HL-60 (cell line): Measurements from ENCODE around the gene KCNQ1OT1.

ENCODE experiments used
- GABPA ChIP-seq: IDR thresholded peaks from 2 replicates; pipeline ENCODE4 v1.6.1; 2012; ENCODE audit warnings: low read depth
- POLR2AphosphoS5 ChIP-seq: IDR thresholded peaks from 2 replicates; pipeline ENCODE4 v1.6.1; 2012; ENCODE audit warnings: low read depth
- TF ChIP-seq, protein P1 (sequence below): IDR thresholded peaks from one replicate; pipeline ENCODE4 v1.5.1; 2011; ENCODE audit warnings: low read length, control low read depth, inconsistent platforms; ENCODE audit not compliant: insufficient read depth
- TF ChIP-seq, protein P2 (sequence below): IDR thresholded peaks from 2 replicates; pipeline ENCODE4 v1.6.1; 2012; ENCODE audit warnings: low read depth; ENCODE audit not compliant: insufficient replicate concordance

GRCh38 chr11:2625183-2625582 lies 74.6 kb downstream of the KCNQ1OT1 start:
- TF ChIP-seq, protein P1, sequence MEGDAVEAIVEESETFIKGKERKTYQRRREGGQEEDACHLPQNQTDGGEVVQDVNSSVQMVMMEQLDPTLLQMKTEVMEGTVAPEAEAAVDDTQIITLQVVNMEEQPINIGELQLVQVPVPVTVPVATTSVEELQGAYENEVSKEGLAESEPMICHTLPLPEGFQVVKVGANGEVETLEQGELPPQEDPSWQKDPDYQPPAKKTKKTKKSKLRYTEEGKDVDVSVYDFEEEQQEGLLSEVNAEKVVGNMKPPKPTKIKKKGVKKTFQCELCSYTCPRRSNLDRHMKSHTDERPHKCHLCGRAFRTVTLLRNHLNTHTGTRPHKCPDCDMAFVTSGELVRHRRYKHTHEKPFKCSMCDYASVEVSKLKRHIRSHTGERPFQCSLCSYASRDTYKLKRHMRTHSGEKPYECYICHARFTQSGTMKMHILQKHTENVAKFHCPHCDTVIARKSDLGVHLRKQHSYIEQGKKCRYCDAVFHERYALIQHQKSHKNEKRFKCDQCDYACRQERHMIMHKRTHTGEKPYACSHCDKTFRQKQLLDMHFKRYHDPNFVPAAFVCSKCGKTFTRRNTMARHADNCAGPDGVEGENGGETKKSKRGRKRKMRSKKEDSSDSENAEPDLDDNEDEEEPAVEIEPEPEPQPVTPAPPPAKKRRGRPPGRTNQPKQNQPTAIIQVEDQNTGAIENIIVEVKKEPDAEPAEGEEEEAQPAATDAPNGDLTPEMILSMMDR: no peak
- TF ChIP-seq POLR2AphosphoS5 (no peak), GABPA (no peak)
- TF ChIP-seq, protein P2, sequence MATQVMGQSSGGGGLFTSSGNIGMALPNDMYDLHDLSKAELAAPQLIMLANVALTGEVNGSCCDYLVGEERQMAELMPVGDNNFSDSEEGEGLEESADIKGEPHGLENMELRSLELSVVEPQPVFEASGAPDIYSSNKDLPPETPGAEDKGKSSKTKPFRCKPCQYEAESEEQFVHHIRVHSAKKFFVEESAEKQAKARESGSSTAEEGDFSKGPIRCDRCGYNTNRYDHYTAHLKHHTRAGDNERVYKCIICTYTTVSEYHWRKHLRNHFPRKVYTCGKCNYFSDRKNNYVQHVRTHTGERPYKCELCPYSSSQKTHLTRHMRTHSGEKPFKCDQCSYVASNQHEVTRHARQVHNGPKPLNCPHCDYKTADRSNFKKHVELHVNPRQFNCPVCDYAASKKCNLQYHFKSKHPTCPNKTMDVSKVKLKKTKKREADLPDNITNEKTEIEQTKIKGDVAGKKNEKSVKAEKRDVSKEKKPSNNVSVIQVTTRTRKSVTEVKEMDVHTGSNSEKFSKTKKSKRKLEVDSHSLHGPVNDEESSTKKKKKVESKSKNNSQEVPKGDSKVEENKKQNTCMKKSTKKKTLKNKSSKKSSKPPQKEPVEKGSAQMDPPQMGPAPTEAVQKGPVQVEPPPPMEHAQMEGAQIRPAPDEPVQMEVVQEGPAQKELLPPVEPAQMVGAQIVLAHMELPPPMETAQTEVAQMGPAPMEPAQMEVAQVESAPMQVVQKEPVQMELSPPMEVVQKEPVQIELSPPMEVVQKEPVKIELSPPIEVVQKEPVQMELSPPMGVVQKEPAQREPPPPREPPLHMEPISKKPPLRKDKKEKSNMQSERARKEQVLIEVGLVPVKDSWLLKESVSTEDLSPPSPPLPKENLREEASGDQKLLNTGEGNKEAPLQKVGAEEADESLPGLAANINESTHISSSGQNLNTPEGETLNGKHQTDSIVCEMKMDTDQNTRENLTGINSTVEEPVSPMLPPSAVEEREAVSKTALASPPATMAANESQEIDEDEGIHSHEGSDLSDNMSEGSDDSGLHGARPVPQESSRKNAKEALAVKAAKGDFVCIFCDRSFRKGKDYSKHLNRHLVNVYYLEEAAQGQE: no peak
